ENCODE results near the gene NPS.

DNA sequence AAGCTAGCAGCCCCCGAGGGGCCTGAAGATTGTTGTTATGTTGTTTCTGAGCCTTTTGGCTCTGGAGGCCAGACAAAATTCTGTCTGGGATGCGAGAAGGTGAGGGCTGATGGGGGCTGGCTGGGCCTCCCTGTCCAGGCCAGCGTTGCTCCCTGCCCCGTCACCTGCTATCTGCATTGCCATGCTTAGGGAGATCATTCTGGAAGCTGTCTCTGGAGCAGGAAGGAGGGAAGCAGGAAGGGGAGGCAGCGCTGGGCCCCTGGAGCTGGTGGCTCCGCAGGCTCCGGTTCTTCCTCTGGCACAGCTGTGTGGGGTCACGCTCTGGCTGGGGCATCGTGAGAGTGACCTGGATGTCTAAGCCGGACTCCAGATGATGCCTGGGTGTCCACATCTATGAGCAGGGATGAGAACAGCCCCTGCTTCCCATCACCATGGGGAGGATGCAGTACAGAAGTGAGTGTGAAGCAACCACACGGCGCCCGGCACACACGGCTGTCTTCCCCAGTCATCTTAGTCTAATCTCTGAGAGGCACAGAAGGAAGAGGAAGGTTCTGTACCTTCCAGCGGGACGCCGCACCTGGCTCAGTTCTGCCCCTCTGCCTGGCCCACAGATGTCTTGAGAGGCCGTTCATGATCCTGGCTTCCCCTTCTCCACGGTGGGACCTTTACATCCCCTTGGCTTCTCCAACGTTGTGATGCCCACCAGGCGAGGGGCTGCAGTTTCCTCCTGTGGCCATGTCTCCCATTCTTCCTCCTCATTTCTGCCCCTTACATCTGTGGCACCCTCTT, 11.9 kb upstream of the NPS start:
- no peak for TF ChIP-seq CTCF (IDR thresholded peaks at IDR 0.05 in 8 of 11, conservative IDR thresholded peaks at IDR 0.05 in 3 of 11)
- no peak for TF ChIP-seq POLR2A (IDR thresholded peaks at IDR 0.05)
- no peak for TF ChIP-seq POLR2AphosphoS5 (IDR thresholded peaks at IDR 0.05)

All from spleen (tissue), 7 donors.